HG03521 (cell line): ENCODE data around the gene CAMK2N2.

Source experiments
- ATAC-seq: cut with Tn5 transposase; IDR thresholded peaks from one replicate; pipeline ENCODE4 v1.9.1; 2021; ENCODE audit warnings: mild to moderate bottlenecking, moderate library complexity; ENCODE audit not compliant: unreplicated experiment

Gene CAMK2N2

GRCh38 chr3:184241447-184242296, 19.7 kb downstream of the CAMK2N2 start:
- no peak for ATAC-seq

- ATAC-seq = no peak
Measured at GRCh38 chr3:184241141-184241446, 20.3 kb downstream of the CAMK2N2 start.

GRCh38 chr3:184240384-184241140, 20.8 kb downstream of the CAMK2N2 start:
- ATAC-seq = no peak

GRCh38 chr3:184239708-184240107, 21.6 kb downstream of the CAMK2N2 start:
- ATAC-seq = no peak

GRCh38 chr3:184239221-184239620, 22.1 kb downstream of the CAMK2N2 start:
- no peak for ATAC-seq

- no peak for ATAC-seq
Measured at GRCh38 chr3:184238246-184238818, 23.0 kb downstream of the CAMK2N2 start.

GRCh38 chr3:184237807-184238206, 23.5 kb downstream of the CAMK2N2 start:
- ATAC-seq = no peak

- ATAC-seq = no peak
Measured at GRCh38 chr3:184237211-184237610, 24.1 kb downstream of the CAMK2N2 start.

GRCh38 chr3:184236636-184237035, 24.7 kb downstream of the CAMK2N2 start:
- ATAC-seq = no peak

GRCh38 chr3:184236033-184236410, 25.3 kb downstream of the CAMK2N2 start:
- ATAC-seq = no peak

GRCh38 chr3:184235381-184236032, 25.8 kb downstream of the CAMK2N2 start:
- no peak for ATAC-seq

- no peak for ATAC-seq
Measured at GRCh38 chr3:184234671-184235380, 26.5 kb downstream of the CAMK2N2 start.

GRCh38 chr3:184234224-184234623, 27.1 kb downstream of the CAMK2N2 start:
- ATAC-seq = no peak

GRCh38 chr3:184233127-184233843, 28.1 kb downstream of the CAMK2N2 start:
- no peak for ATAC-seq

- no peak for ATAC-seq
Measured at GRCh38 chr3:184231671-184232070, 29.7 kb downstream of the CAMK2N2 start.

GRCh38 chr3:184230603-184231528, 30.5 kb downstream of the CAMK2N2 start:
- no peak for ATAC-seq

GRCh38 chr3:184230081-184230602, 31.2 kb downstream of the CAMK2N2 start:
- no peak for ATAC-seq

- peak; percentile 73 for ATAC-seq
Measured at GRCh38 chr3:184229394-184230080, 31.8 kb downstream of the CAMK2N2 start, which contains the start of gene VWA5B2. Gene VWA5B2, plus strand, starts transcription at chr3:184229585. Its CDS starts 944 bp downstream, at chr3:184230529.
